ENCODE results near the gene CORO2A. TPM values are rescaled to one million over a fixed set of nuclear protein-coding genes. Genes with fewer than 3 reads are reported as not detected.

CORO2A gene
- total RNA-seq, 1 experiment from 2014 or later: 19.8 TPM

DNA sequence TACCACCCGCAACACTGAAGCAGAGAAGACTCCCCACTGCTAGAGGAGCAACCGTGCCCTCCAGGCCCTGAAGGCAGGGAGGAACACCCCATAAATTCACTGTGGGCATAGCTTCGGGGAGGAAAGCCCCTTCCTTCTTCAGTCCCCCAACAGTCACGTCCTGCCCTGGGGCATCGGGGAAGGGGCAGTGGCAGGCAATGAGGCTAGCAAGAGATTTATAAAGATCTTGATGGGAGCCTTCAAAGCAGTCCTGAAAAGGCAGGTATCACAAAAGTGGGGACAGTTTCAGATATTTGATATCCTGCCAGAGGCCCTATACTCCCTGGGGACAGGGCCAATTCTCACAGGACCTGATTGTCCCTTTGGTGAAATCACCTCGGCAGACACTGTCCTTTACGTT, 56.5 kb downstream of the CORO2A start:
- CTCF ChIA-PET: no interaction called here

DNA sequence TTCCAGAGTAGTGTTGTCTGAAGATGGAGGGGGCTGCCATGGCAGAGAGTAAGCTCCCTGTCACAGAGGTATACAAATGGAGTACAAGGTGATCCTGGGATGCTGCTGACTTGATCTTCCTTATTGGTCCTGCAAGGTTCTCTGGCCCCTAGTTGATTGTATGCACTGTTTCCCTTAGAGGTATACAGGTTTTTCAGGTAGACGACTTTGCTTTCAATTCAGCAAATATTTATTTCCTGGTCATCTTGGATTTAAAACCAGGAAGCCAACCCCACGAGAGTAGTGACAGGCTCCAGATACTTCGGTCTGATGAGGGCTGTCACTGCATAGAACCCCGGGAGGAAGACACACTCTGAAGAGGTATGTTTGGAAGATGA, 56.9 kb downstream of the CORO2A start:
- H3K4me2 ChIP-seq: no peak overlapping the region
- DNase-seq: peak in 1 of 2 experiments; percentile 56
- H3K9me3 ChIP-seq (ENCODE audit: insufficient read depth, low read depth): no peaks in the 10 kb centered on the region
- H3K27me3 ChIP-seq (ENCODE audit: insufficient read depth, low read depth): no peaks in the 10 kb centered on the region
- intact Hi-C loops (cut with micrococcal nuclease; ENCODE audit: unreplicated experiment): no loop called here
- no peaks in the 10 kb centered on the region for H4K20me1 ChIP-seq (ENCODE audit: insufficient read depth)
- H2AFZ ChIP-seq: no peak overlapping the region
- ChIA-PET POLR2A (ENCODE audit: unreplicated experiment) (no interaction called here), CTCF (no interaction called here)
- no peaks in the 10 kb centered on the region for H3K79me2 ChIP-seq (ENCODE audit: low read depth)
- no TSS peak for BruUV-seq (replicated peaks)
- no peaks in the 10 kb centered on the region for H3K36me3 ChIP-seq (ENCODE audit: low read depth)
- no peaks in the 10 kb centered on the region for H3K4me1 ChIP-seq (replicated peaks; ENCODE audit: insufficient read depth)
- no peaks in the 10 kb centered on the region for H3K9me2 ChIP-seq (ENCODE audit: insufficient read depth)
- no peak overlapping the region for H3K27ac ChIP-seq
- H3F3A ChIP-seq (ENCODE audit: insufficient read depth, low read depth): no peaks in the 10 kb centered on the region
- TF ChIP-seq, protein P1, sequence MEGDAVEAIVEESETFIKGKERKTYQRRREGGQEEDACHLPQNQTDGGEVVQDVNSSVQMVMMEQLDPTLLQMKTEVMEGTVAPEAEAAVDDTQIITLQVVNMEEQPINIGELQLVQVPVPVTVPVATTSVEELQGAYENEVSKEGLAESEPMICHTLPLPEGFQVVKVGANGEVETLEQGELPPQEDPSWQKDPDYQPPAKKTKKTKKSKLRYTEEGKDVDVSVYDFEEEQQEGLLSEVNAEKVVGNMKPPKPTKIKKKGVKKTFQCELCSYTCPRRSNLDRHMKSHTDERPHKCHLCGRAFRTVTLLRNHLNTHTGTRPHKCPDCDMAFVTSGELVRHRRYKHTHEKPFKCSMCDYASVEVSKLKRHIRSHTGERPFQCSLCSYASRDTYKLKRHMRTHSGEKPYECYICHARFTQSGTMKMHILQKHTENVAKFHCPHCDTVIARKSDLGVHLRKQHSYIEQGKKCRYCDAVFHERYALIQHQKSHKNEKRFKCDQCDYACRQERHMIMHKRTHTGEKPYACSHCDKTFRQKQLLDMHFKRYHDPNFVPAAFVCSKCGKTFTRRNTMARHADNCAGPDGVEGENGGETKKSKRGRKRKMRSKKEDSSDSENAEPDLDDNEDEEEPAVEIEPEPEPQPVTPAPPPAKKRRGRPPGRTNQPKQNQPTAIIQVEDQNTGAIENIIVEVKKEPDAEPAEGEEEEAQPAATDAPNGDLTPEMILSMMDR (conservative IDR thresholded peaks at IDR 0.05): no peak
- no peak for TF ChIP-seq EZH2 (IDR thresholded peaks at IDR 0.05; ENCODE audit: low read depth)
- H3K4me3 ChIP-seq: no peak overlapping the region

More for the DNA sequence above, 56.5 kb downstream of the CORO2A start:
- no peaks in the 10 kb centered on the region for H3K79me2 ChIP-seq (ENCODE audit: low read depth)
- no peak for DNase-seq
- H2AFZ ChIP-seq: no peak overlapping the region
- BruUV-seq (replicated peaks): no TSS peak
- intact Hi-C loops (cut with micrococcal nuclease; ENCODE audit: unreplicated experiment): no loop called here
- TF ChIP-seq, protein P1 (conservative IDR thresholded peaks at IDR 0.05): no peak
- no peak for TF ChIP-seq EZH2 (IDR thresholded peaks at IDR 0.05; ENCODE audit: low read depth)
- no peak overlapping the region for H3K27ac ChIP-seq
- H3F3A ChIP-seq (ENCODE audit: insufficient read depth, low read depth): no peaks in the 10 kb centered on the region
- H3K4me3 ChIP-seq: no peak overlapping the region
- POLR2A ChIA-PET (ENCODE audit: unreplicated experiment): no interaction called here
- H3K27me3 ChIP-seq (ENCODE audit: insufficient read depth, low read depth): no peaks in the 10 kb centered on the region
- no peaks in the 10 kb centered on the region for H3K36me3 ChIP-seq (ENCODE audit: low read depth)
- H3K4me1 ChIP-seq (replicated peaks; ENCODE audit: insufficient read depth): no peaks in the 10 kb centered on the region
- H3K4me2 ChIP-seq: no peak overlapping the region
- no peaks in the 10 kb centered on the region for H3K9me2 ChIP-seq (ENCODE audit: insufficient read depth)
- H4K20me1 ChIP-seq (ENCODE audit: insufficient read depth): no peaks in the 10 kb centered on the region
- no peaks in the 10 kb centered on the region for H3K9me3 ChIP-seq (ENCODE audit: insufficient read depth, low read depth)

DNA sequence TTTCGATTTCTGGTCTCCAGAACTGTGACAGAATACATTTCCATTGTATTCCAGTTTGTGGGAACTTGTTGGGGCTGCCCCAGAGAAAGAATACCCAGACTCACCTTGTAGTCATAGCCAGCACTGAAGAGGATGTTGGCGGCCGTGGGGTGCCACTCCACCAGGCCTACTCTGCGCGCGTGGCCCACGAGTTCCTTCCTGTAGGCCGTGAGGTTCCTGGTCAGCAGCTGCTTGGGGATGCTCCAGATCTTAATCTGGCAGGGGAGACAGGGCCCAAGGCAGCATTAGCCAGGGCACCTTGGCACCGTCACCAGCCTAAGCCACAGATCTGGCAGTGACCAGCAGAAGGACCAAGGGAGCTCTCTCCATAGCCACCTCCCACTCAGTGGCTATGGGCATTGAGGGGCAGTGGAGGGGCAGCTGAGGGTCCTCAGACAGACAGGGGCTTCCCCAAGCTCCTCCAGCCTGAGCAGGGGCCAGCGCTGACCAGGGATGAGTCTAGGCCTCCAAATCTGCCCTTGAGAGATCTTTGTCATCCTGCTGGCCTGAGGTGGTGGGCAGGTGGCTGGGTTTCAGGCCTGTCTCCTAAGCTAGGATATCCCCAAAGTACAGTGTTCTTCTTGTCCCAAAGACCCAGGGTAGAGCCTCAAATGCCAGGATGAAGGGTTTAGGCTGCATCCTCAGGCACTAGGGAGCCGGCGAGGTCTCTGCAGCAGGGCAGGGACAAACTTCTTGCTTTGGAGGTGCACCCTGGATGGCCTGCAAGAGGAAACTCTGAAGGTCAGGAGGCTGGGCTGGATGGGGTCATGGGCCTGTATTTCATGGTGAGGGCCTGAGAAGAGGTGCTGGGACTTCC, 57.5 kb downstream of the CORO2A start:
- POLR2A ChIA-PET (ENCODE audit: unreplicated experiment): no interaction called here
- Histone ChIP-seq H2AFZ (no peak overlapping the region), H3K4me1 (replicated peaks; ENCODE audit: insufficient read depth) (no peaks in the 10 kb centered on the region), H3K36me3 (ENCODE audit: low read depth) (no peaks in the 10 kb centered on the region), H3F3A (ENCODE audit: insufficient read depth, low read depth) (no peaks in the 10 kb centered on the region), H3K4me2 (no peak overlapping the region), H4K20me1 (ENCODE audit: insufficient read depth) (no peaks in the 10 kb centered on the region), H3K9me3 (ENCODE audit: insufficient read depth, low read depth) (no peaks in the 10 kb centered on the region), H3K4me3 (no peak overlapping the region), H3K27ac (no peak overlapping the region), H3K79me2 (ENCODE audit: low read depth) (no peaks in the 10 kb centered on the region), H3K27me3 (ENCODE audit: insufficient read depth, low read depth) (no peaks in the 10 kb centered on the region), H3K9me2 (ENCODE audit: insufficient read depth) (no peaks in the 10 kb centered on the region)
- TF ChIP-seq, protein P1 (conservative IDR thresholded peaks at IDR 0.05): no peak
- TF ChIP-seq EZH2 (IDR thresholded peaks at IDR 0.05; ENCODE audit: low read depth): no peak
- CTCF ChIA-PET: no interaction called here
- intact Hi-C loops (cut with micrococcal nuclease; ENCODE audit: unreplicated experiment): no loop called here
- DNase-seq: no peak
- BruUV-seq (replicated peaks): no TSS peak
